ENCODE measurements around the gene LRRC63.
"Not testable (repeated sequence)": the region's sequence is repeated elsewhere in the genome, so short reads cannot be mapped to it uniquely, and the experiment has no call there.

LRRC63 gene

GRCh38 chr13:46181840-46182490 is 29.8 kb upstream of the LRRC63 start, which contains the start of gene LCP1:
Gene LCP1 (minus strand): TSS chr13:46182177. CDS start chr13:46159662, 22,515 bp downstream.
- no peak for DNase-seq

- no peak for DNase-seq
These were observed 29.2 kb upstream of the LRRC63 start for GRCh38 chr13:46182491-46182877.

- no peak for DNase-seq
These were observed 28.4 kb upstream of the LRRC63 start for GRCh38 chr13:46183018-46183946.

- no peak for DNase-seq
These were observed 27.4 kb upstream of the LRRC63 start for GRCh38 chr13:46184277-46184699.

- no peak for DNase-seq
These were observed 26.1 kb upstream of the LRRC63 start for GRCh38 chr13:46185634-46186033.

- no peak for DNase-seq
These were observed 19.3 kb upstream of the LRRC63 start for GRCh38 chr13:46192412-46192811.

- no peak for DNase-seq
These were observed 16.7 kb upstream of the LRRC63 start for GRCh38 chr13:46195016-46195415.

- no peak for DNase-seq
These were observed 14.3 kb upstream of the LRRC63 start for GRCh38 chr13:46197299-46198048.

- no peak for DNase-seq
These were observed 13.0 kb upstream of the LRRC63 start for GRCh38 chr13:46198696-46199193.

- no peak for DNase-seq
These were observed 9.4 kb upstream of the LRRC63 start for GRCh38 chr13:46202188-46202795.

- DNase-seq, result no peak
These were observed 8.8 kb upstream of the LRRC63 start for GRCh38 chr13:46202966-46203365.

- no peak for DNase-seq
These were observed 5.6 kb upstream of the LRRC63 start for GRCh38 chr13:46206143-46206542.

- DNase-seq, result no peak
These were observed 3.9 kb upstream of the LRRC63 start for GRCh38 chr13:46207828-46208227.

- no peak for DNase-seq
These were observed 1.2 kb upstream of the LRRC63 start for GRCh38 chr13:46210362-46211083.

GRCh38 chr13:46211116-46211482 is 629 bp upstream of the LRRC63 start:
- no peak for DNase-seq

- no peak for DNase-seq
These were observed 1.5 kb downstream of the LRRC63 start for GRCh38 chr13:46213242-46213641.

GRCh38 chr13:46214741-46215140 is 3.0 kb downstream of the LRRC63 start:
- not testable (repeated sequence) for DNase-seq

GRCh38 chr13:46220234-46220633 is 8.5 kb downstream of the LRRC63 start:
- not testable (repeated sequence) for DNase-seq

GRCh38 chr13:46229251-46229650 is 17.5 kb downstream of the LRRC63 start:
- DNase-seq, result no peak

GRCh38 chr13:46232281-46232680 is 20.6 kb downstream of the LRRC63 start:
- no peak for DNase-seq

GRCh38 chr13:46235286-46235685 is 23.6 kb downstream of the LRRC63 start:
- no peak for DNase-seq

- DNase-seq, result no peak
These were observed 53.6 kb downstream of the LRRC63 start for GRCh38 chr13:46265292-46265691.

Data from hippocampal formation (tissue), 2 donors.